Prostate gland (tissue), 2 donors: ENCODE measurements around the gene TEX22. TPM values are rescaled to one million over a fixed set of nuclear protein-coding genes. Genes with fewer than 3 reads are reported as not detected.

Experiments used
- DNase-seq: peaks from one replicate; pipeline ENCODE4 v3.0.0-alpha.2; 2019; ENCODE audit warnings: low spot score
- H3K27ac ChIP-seq, 2 donors: fragments of 200-600 bp; sonication (generic); 2 replicates each; pipeline ENCODE4 v1.5.1; 2017 to 2019
- H3K27me3 ChIP-seq: fragments of 200-600 bp; sonication (generic); replicated peaks from 2 replicates; pipeline ENCODE4 v1.5.1; 2019; ENCODE audit not compliant: insufficient read depth
- H3K36me3 ChIP-seq, 2 donors: fragments of 200-600 bp; sonication (generic); 1 replicate in 1 of 2; 2 replicates in 1 of 2; pipeline versions ENCODE4 v1.5.1 to v1.8.1; 2017 to 2019
- H3K4me1 ChIP-seq: fragments of 200-600 bp; sonication (generic); replicated peaks from 2 replicates; pipeline ENCODE4 v1.5.1; 2019
- H3K4me3 ChIP-seq, 2 donors: fragments of 200-600 bp; sonication (generic); 2 replicates each; pipeline ENCODE4 v1.5.1; 2017 to 2019
- H3K9me3 ChIP-seq: fragments of 200-600 bp; sonication (generic); 2 replicates; pipeline ENCODE4 v1.5.1; 2017
- POLR2A ChIP-seq: fragments of 450-650 bp; IDR thresholded peaks from one replicate; pipeline ENCODE4 v1.6.1; 2016; ENCODE audit warnings: antibody characterized with exemption, mild to moderate bottlenecking
- POLR2AphosphoS5 ChIP-seq: sonication (generic); formaldehyde crosslinking; IDR thresholded peaks from one replicate; pipeline ENCODE4 v1.6.1; 2017; ENCODE audit warnings: antibody characterized with exemption
- WGBS: methylation state at CpG from one replicate; pipeline ENCODE4 v1.1.5; 2018; 5-methylcytosine and 5-hydroxymethylcytosine counted together
- intact Hi-C: fragments of 100-400 bp; cut with DNase I; formaldehyde crosslinking; loops from one replicate; pipeline ENCODE4 v1.14.2; 2022
- total RNA-seq, 2 donors: library from RNA; depleted of rRNA; stranded (reverse); fragments of >200 nt; gene quantifications; one replicate each; pipeline ENCODE4 v1.1.0, GENCODE V29; 2016
- TF ChIP-seq, protein P1 (sequence below), 4 experiments: fragments of 200-600 bp in 2 of 4; fragments of 450-650 bp in 2 of 4; sonication (generic) in 2 of 4; IDR thresholded peaks; 1 replicate in 3 of 4; 2 replicates in 1 of 4; pipeline ENCODE4 v1.5.1; 2016 to 2019; ENCODE audit warnings: antibody characterized with exemption in 4 of 4, mild to moderate bottlenecking in 2 of 4, moderate library complexity in 2 of 4

TEX22 gene
- total RNA-seq, 2 donors from 2014 or later = 0.57 to 0.73 TPM

DNA sequence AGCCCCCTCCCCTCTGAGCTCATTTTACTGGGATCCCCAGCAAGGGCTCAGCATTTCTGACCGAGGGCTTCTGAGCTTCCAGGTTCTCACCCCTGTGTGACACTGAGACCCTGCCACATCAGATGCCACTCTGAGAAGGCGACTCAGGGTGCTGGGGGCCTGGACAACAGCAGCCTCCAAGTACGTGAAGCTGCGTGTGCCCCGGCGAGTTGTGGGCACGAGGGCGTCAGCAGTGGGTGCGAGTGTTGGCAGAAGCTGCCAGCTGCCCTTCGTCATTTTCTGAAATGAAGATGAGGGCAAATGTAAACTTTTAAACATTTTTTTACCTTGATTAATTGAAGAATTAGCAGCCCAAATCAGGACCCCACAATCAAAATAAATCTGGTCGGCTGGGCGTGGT, 32.7 kb upstream of the TEX22 start:
- Histone ChIP-seq H3K27ac (no peak overlapping the region), H3K27me3 (no peaks in the 10 kb centered on the region), H3K4me1 (no peaks in the 10 kb centered on the region), H3K36me3 (peaks cover 0 to 3% of the 10 kb centered on the region in 2 donors), H3K9me3 (no peaks in the 10 kb centered on the region), H3K4me3 (no peak overlapping the region)
- intact Hi-C loops = no loop called here
- whole genome bisulfite sequencing = 99% methylated on average over 12 of the region's 12 CpGs
- DNase-seq = no peak
- TF ChIP-seq, protein P1, sequence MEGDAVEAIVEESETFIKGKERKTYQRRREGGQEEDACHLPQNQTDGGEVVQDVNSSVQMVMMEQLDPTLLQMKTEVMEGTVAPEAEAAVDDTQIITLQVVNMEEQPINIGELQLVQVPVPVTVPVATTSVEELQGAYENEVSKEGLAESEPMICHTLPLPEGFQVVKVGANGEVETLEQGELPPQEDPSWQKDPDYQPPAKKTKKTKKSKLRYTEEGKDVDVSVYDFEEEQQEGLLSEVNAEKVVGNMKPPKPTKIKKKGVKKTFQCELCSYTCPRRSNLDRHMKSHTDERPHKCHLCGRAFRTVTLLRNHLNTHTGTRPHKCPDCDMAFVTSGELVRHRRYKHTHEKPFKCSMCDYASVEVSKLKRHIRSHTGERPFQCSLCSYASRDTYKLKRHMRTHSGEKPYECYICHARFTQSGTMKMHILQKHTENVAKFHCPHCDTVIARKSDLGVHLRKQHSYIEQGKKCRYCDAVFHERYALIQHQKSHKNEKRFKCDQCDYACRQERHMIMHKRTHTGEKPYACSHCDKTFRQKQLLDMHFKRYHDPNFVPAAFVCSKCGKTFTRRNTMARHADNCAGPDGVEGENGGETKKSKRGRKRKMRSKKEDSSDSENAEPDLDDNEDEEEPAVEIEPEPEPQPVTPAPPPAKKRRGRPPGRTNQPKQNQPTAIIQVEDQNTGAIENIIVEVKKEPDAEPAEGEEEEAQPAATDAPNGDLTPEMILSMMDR (IDR thresholded peaks at IDR 0.05) = no peak
- TF ChIP-seq POLR2AphosphoS5 = no peak
- no peak for TF ChIP-seq POLR2A

DNA sequence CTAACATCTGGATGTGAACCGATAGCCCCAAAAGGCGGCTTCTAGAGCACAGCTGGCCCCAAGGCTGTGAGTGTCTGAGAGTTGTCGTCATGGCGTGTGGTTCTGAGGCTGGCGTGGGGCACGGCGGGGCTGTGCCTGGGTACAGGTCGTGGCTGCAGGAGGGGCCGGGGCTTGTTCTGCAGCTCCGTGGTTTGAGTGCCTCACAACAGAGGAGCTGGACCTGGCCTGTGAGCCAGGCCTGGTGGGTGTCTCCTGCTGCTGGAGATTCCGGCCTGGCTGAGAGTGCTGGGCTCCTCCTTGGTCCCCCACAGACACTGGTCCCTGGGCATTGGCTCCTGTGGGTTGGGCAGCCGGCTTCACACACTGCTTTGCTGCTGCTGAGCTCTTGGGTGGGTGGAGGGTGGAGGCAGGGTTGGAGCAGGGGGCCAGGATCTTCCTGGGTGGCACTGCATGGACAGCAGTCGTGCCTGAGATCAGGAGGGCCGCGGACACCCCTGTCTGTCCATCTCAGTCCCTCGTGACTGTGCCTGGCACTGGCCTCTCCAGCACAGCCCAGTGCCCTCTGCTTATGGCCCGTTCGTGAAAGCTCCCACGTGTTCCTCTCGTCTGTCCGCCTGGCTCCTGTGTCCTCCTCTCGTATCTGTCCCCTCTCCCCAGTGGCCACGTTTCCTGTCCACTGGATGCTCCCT, 31.8 kb upstream of the TEX22 start:
- no peak overlapping the region for H3K27ac ChIP-seq
- no peaks in the 10 kb centered on the region for H3K27me3 ChIP-seq
- TF ChIP-seq, protein P1 (IDR thresholded peaks at IDR 0.05) = no peak
- no peak for TF ChIP-seq POLR2A
- no peak for TF ChIP-seq POLR2AphosphoS5
- no peaks in the 10 kb centered on the region for H3K9me3 ChIP-seq
- no peak overlapping the region for H3K4me3 ChIP-seq
- intact Hi-C loops = no loop called here
- no peaks in the 10 kb centered on the region for H3K4me1 ChIP-seq
- H3K36me3 ChIP-seq = peaks cover 0 to 3% of the 10 kb centered on the region in 2 donors
- no peak for DNase-seq
- WGBS = 95% methylated on average over 23 of the region's 23 CpGs

DNA sequence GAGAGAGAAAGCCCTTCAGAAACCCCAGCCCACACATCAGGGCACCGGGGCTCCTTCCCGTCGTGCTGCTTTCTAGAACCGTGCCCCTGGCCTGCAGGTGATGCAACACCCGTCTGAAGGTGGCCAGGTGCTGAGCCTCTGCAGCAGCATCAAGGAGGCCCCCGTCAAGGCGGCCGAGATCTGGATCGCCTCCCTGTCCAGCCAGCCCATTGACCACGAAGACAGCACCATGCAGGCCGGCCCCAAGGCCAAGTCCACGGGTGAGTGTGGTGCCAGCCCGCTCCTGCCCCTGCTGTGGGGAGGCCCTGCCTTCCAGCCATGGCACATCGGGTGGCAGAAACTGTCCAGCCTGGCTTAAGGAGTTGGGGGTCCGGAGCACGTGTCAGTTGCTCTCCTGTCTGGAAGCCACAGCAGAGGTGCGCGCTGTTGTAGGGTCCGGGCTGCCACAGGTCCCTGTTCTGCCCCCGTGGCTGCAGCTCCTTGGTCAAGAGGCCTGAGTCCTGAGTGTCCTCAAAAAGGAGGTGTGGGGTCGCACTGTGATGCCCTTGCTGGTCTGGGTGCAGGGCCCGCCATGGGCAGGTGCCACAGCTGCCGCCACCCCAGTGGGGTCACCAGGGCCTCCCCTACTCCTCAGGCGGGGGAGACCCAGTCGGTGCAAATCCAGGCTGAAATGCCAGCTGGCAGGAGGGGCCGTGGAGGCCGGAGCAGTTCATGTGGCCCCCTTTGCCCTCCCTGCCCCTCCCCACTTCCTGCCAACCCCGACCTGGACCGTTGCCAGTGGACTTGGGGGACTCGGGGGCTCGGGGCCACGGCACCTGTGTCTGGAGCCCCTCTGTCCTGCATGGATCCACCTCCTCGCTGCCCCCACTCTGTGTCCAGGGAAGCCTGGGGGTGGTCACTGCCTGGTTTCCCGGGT, 31.0 kb upstream of the TEX22 start:
- intact Hi-C loops = no loop called here
- no peaks in the 10 kb centered on the region for H3K27me3 ChIP-seq
- WGBS = 92% methylated on average over 31 of the region's 34 CpGs
- DNase-seq = no peak
- H3K4me1 ChIP-seq = no peaks in the 10 kb centered on the region
- no peaks in the 10 kb centered on the region for H3K9me3 ChIP-seq
- no peak overlapping the region for H3K27ac ChIP-seq
- H3K4me3 ChIP-seq = no peak overlapping the region
- TF ChIP-seq POLR2AphosphoS5 (no peak), POLR2A (no peak)
- TF ChIP-seq, protein P1 (IDR thresholded peaks at IDR 0.05) = no peak
- peaks cover 0 to 3% of the 10 kb centered on the region in 2 donors for H3K36me3 ChIP-seq

DNA sequence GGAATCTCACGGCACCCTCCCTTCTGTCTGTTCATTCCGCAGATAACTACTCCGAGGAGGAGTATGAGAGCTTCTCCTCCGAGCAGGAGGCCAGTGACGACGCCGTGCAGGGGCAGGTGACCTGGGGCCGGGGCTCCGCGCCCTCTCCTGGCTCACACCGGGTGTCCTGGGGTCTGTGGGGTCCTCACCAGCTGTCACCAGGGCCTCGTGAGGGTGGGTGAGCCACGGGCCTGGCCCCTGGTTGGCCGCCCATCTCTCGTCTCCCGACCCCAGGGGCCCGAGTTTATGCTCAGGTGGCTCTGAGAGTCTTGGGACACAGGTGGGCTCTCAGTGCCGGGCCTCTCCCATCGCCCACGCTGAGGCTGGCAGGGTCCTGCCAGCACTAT, 30.3 kb upstream of the TEX22 start:
- no peaks in the 10 kb centered on the region for H3K9me3 ChIP-seq
- H3K36me3 ChIP-seq = peaks cover 0 to 3% of the 10 kb centered on the region in 2 donors
- no peak for DNase-seq
- H3K4me3 ChIP-seq = no peak overlapping the region
- intact Hi-C loops = no loop called here
- WGBS = 95% methylated on average over 20 of the region's 20 CpGs
- H3K27me3 ChIP-seq = no peaks in the 10 kb centered on the region
- no peak overlapping the region for H3K27ac ChIP-seq
- no peaks in the 10 kb centered on the region for H3K4me1 ChIP-seq
- TF ChIP-seq, protein P1 (IDR thresholded peaks at IDR 0.05) = no peak
- TF ChIP-seq POLR2A (no peak), POLR2AphosphoS5 (no peak)
